GM21423 (cell line): ENCODE data around the gene COL8A1.

Source experiments
- ATAC-seq: cut with Tn5 transposase; IDR thresholded peaks from one replicate; pipeline ENCODE4 v1.9.1; 2021; ENCODE audit warnings: mild to moderate bottlenecking, moderate library complexity; ENCODE audit not compliant: unreplicated experiment

COL8A1 gene

GRCh38 chr3:99637368-99638111 lies 854 bp upstream of the COL8A1 start:
- ATAC-seq = no peak

DNA sequence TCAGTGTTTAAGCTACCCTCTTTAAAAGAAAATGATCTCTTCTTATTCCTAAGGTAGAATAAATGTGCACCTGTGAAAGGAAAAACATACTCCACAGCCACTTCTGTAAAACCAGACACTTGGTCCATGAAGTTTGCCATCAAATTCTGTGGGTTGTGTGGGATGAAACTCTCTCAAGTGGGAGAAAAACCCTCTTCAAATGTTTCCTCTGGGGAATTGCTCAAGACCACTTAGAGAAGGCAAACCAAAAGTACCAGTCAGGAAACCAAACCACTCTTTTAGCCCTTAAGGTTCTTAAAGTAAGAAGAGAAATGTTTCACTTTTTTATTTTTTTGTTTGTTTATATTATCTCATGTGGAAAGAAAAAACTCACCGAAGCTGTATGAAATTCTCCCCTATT lies 1.2 kb downstream of the COL8A1 start:
- no peak for ATAC-seq

DNA sequence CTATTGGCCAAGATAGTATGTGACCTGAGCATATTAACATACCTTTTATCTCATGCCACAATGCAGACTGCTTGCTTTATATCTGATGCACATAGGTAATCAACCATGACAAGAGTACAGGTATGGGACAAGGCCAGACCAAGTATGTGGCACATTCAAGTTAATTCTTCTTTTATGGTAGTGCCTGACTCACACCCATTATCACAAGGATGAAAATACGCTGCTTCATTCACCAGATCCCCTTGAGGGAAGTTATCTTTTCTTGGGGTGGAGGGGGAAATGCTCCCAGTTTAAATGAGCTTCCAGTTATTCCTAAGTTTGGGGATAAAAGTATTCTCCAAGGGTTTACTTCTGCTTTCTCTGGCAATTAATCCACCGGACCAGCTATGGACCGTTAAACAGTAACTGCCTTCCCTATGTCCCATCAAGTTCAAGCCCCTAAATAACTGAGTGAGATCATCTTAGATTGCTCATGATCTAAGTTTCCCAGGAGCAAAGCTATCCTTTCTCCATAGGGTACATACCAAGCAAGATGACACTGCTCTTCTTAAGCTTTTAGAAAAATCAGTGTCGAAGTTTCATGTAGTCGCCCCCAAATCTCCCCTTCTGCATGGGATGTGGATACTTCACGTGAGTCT lies 1.9 kb downstream of the COL8A1 start:
- ATAC-seq = no peak

GRCh38 chr3:99641480-99641879 lies 3.1 kb downstream of the COL8A1 start:
- ATAC-seq = no peak

GRCh38 chr3:99641982-99642381 lies 3.6 kb downstream of the COL8A1 start:
- no peak for ATAC-seq

- no peak for ATAC-seq
Measured at GRCh38 chr3:99644017-99644416, 5.6 kb downstream of the COL8A1 start.

- ATAC-seq = no peak
Measured at GRCh38 chr3:99644746-99645145, 6.4 kb downstream of the COL8A1 start.

- no peak for ATAC-seq
Measured at GRCh38 chr3:99645277-99646106, 7.1 kb downstream of the COL8A1 start.

- no peak for ATAC-seq
Measured at GRCh38 chr3:99646107-99646435, 7.7 kb downstream of the COL8A1 start.

DNA sequence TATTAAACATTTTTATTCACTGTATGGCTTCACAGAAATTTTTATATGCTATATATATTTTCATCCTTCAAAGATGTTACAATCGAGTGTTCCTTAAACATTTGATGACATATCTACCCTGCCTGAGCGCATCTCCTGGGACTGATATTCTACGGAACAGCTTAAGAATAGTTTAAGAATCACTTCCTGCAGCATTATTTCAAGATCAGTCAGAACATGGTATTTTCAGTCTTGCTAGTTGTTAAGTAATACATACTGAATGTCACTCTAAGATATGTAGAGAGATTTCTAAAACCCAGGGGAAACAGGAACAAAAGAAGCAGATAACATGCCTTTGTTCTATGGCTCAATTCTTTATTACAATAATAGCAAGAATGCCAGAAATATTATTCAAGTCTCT lies 8.7 kb downstream of the COL8A1 start:
- no peak for ATAC-seq

GRCh38 chr3:99648101-99648500 lies 9.7 kb downstream of the COL8A1 start:
- ATAC-seq = no peak

DNA sequence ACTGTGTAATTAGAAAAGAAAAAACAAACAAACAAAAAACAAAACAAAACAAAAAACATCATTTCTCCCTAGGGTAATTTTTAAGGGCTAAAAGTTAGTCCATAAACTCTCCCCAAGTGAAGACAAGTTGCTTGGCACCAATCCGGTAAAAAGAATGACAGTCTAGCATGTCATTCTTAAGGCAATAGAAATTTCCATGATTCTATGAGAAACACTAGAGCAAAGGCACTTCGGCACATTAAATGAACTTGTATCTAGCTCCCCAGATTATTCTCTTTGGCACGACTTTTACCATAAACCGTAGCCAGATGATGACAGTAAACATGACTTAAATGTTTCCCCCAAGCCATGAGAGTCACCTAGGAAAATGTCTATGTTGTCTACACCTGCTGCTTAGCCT lies 10.1 kb downstream of the COL8A1 start:
- no peak for ATAC-seq

GRCh38 chr3:99651531-99651930 lies 13.1 kb downstream of the COL8A1 start:
- ATAC-seq = no peak

DNA sequence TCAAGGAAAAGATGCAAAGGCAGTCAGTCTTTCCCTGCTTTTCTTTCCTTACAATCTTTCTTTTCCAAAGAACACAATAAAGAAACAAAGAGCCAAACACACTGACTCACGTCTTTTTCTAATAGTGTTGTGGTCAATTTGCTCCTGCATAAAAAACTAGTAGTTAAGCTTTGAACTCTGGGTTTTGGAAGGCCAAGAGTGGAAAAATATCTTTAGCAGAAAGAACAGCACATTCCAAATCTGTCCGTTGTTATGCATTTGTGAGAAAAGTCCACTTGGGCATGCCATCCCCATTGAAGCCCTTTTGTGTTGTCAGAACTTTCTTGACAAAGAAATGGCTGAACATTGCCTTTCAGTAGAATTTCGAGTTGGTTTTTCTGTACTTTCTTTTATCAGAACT lies 18.2 kb downstream of the COL8A1 start:
- ATAC-seq = no peak

GRCh38 chr3:99658274-99658673 lies 19.9 kb downstream of the COL8A1 start:
- ATAC-seq = no peak

DNA sequence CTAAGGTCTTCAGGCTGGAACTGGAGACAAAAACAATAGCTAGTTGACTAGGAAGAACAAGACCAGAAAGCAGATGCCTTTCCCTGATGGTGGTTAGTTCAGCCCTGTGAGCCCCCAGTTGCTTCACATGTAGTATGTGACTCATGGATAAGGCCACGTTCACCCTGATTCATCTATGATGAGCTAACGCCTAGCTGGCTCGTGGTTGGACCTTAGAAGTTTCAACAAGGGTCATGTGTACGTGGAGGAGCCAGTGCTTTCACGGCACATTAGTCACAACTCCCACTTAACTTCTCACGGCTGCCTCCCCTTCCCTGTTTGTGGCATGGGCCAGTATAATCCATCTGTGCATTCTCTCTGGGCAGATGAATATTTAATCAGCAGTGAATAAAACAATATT lies 20.6 kb downstream of the COL8A1 start:
- no peak for ATAC-seq

DNA sequence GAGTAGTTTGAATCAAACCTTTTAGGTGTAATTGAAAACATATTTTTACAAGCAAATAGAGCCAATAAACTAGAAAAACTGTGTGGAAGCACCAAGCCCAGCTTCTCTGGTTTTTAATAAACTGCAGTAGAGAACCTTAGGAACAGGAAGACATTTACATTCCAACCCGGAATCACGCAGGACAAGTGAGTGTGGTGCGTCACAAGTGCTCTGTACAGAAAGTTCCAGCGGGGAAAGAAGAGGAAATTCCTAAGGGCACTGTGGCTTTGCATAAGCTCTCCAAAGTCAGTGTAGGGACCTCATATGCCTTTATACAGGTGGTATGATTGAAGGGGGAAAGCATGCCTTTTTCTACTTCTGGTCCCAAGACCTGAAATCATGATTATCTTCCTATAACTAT lies 21.6 kb downstream of the COL8A1 start:
- no peak for ATAC-seq

DNA sequence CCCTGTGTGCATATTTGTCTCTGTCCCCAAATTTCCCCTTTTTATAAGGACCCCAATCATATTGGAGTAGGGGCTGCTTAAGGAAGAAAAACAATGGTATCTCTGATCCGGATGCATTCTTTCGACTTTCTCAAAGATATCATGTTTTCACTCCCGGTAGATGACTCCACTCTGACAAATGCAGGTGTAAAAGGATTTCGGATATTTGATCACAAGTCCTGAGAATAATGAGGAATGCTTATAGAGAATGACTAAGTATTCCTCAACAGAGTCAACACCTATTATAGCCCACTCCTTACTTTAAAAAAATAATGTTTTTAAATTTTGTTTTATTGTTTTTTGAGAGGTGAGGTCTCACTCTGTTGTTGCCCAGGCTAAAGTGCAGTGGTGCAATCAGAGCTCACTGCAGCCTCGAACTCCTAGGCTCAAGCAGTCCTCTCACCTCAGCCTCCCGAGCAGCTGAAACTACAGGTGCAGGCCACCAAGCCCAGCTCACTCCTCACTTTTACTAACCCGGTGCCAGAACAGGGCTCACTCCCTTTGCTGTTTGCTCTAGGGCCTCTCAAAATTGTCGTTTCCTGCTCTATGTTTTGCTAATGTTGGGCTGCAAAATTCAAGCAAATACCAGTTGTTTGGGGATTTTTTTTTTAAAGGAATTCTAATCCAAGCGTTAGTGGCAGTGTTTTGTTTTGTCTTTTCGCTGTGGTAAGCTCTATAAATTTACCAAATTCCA lies 24.6 kb downstream of the COL8A1 start:
- no peak for ATAC-seq

DNA sequence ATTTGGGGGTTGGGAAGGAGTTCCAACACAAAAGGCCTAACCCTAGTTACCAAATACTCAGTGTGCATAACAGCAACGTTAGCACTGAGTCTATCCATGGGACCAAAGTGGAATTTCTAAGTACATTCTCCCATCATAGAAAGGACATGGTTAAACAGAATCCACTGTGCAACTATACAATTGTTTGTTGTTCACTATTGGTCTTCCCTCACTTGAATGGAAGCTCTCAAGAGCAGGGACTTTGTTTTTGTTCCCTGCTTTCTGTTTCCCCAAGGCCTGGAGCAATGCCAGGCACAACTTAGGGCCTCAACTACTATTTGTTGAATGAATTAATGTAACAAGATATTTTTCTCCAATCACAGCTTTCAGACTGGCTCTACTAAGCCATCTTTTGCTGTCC lies 25.6 kb downstream of the COL8A1 start:
- no peak for ATAC-seq

- no peak for ATAC-seq
Measured at GRCh38 chr3:99665017-99665416, 26.6 kb downstream of the COL8A1 start.

- no peak for ATAC-seq
Measured at GRCh38 chr3:99666201-99666600, 27.8 kb downstream of the COL8A1 start.
